NCI-H2196 (cell line): ENCODE data around the gene HNF1B.

Experiments used
- DNase-seq: peaks from one replicate; lab custom pipeline; 2025; ENCODE audit not compliant: unreplicated experiment; lab: John Stamatoyannopoulos, UW

Gene HNF1B

GRCh38 chr17:37674511-37674910, 70.3 kb downstream of the HNF1B start:
- DNase-seq, result no peak

- no peak for DNase-seq
These were observed 71.5 kb downstream of the HNF1B start for GRCh38 chr17:37673386-37673785.

GRCh38 chr17:37672548-37673078, 72.2 kb downstream of the HNF1B start:
- no peak for DNase-seq

- DNase-seq, result no peak
These were observed 72.9 kb downstream of the HNF1B start for GRCh38 chr17:37671824-37672547.

- no peak for DNase-seq
These were observed 73.6 kb downstream of the HNF1B start for GRCh38 chr17:37671028-37671823.

GRCh38 chr17:37667039-37667438, 77.8 kb downstream of the HNF1B start:
- DNase-seq, result no peak

- no peak for DNase-seq
These were observed 80.6 kb downstream of the HNF1B start for GRCh38 chr17:37664214-37664613.

- no peak for DNase-seq
These were observed 82.5 kb downstream of the HNF1B start for GRCh38 chr17:37662353-37662752.

GRCh38 chr17:37661400-37662014, 83.4 kb downstream of the HNF1B start:
- no peak for DNase-seq

GRCh38 chr17:37659925-37660324, 84.9 kb downstream of the HNF1B start:
- DNase-seq, result no peak

GRCh38 chr17:37657202-37657601, 87.7 kb downstream of the HNF1B start:
- DNase-seq, result no peak

GRCh38 chr17:37651849-37652248, 93.0 kb downstream of the HNF1B start:
- no peak for DNase-seq

- DNase-seq, result peak; percentile 14
These were observed 94.3 kb downstream of the HNF1B start for GRCh38 chr17:37650419-37651003.

- DNase-seq, result no peak
These were observed 96.3 kb downstream of the HNF1B start for GRCh38 chr17:37648555-37648954.

- DNase-seq, result no peak
These were observed 97.0 kb downstream of the HNF1B start for GRCh38 chr17:37647856-37648255.

- no peak for DNase-seq
These were observed 101.0 kb downstream of the HNF1B start for GRCh38 chr17:37643869-37644268.

- peak; percentile 73 for DNase-seq
These were observed 101.6 kb downstream of the HNF1B start, which contains the start of gene DDX52 for GRCh38 chr17:37643118-37643766. DDX52 (minus strand) TSS chr17:37643446; CDS start chr17:37643420, 26 bp downstream.

GRCh38 chr17:37642681-37643080, 102.2 kb downstream of the HNF1B start:
- DNase-seq, result no peak

GRCh38 chr17:37640015-37640414, 104.8 kb downstream of the HNF1B start:
- DNase-seq, result no peak

- no peak for DNase-seq
These were observed 106.9 kb downstream of the HNF1B start for GRCh38 chr17:37637956-37638355.
